Cardiac muscle cell (in vitro differentiated cells and primary cell): Measurements from ENCODE around the gene SVOP. TPM values are rescaled to one million over a fixed set of nuclear protein-coding genes. Genes with fewer than 3 reads are reported as not detected.
"Not testable (repeated sequence)": the region's sequence is repeated elsewhere in the genome, so short reads cannot be mapped to it uniquely, and the experiment has no call there.

Source experiments
- DNase-seq, 2 donors: peaks; one replicate each; pipeline versions ENCODE4 v3.0.0 to v3.0.0-alpha.2; 2010 to 2017; ENCODE audit warnings: low read depth in 1 of 2, low spot score in 1 of 2
- H3K27ac ChIP-seq: fragments of 200-600 bp; sonication (generic); 2 replicates; pipeline ENCODE4 v1.5.1; 2016
- H3K27me3 ChIP-seq: fragments of 200-600 bp; sonication (generic); 2 replicates; pipeline ENCODE4 v1.6.0; 2016; ENCODE audit warnings: control low read depth
- H3K36me3 ChIP-seq: fragments of 200-600 bp; sonication (generic); 2 replicates; pipeline ENCODE4 v1.5.1; 2016; ENCODE audit warnings: control low read depth
- H3K4me1 ChIP-seq: fragments of 200-600 bp; sonication (generic); 2 replicates; pipeline ENCODE4 v1.8.1; 2017; ENCODE audit warnings: low read depth, mild to moderate bottlenecking, mixed run types
- H3K4me3 ChIP-seq: fragments of 200-600 bp; sonication (generic); 2 replicates; pipeline ENCODE4 v1.5.1; 2016; ENCODE audit warnings: mild to moderate bottlenecking
- H3K9me3 ChIP-seq: fragments of 200-600 bp; sonication (generic); 2 replicates; pipeline ENCODE4 v1.5.1; 2017; ENCODE audit warnings: low read depth, mild to moderate bottlenecking, control low read depth
- CTCF ChIP-seq: IDR thresholded peaks from 2 replicates; pipeline ENCODE4 v1.5.1; 2012; ENCODE audit warnings: low read depth, mild to moderate bottlenecking, low read length
- polyA plus RNA-seq: library from polyadenylated mRNA; unstranded; fragments of >200 nt; fragmentation: Nextera tagmentation; extraction: Ambion mirVana; gene quantifications from 2 replicates; pipeline ENCODE4 v1.2.1, GENCODE V29; 2016
- total RNA-seq: library from RNA; depleted of rRNA; stranded (reverse); fragments of >200 nt; gene quantifications from 2 replicates; pipeline ENCODE4 v1.2.3, GENCODE V29; 2016

SVOP gene
- total and polyA plus RNA-seq, 2 experiments from 2014 or later, result not detected

GRCh38 chr12:108860443-108860842 is 160.4 kb downstream of the SVOP start:
- H3K4me3 ChIP-seq, result no peak overlapping the region
- H3K27me3 ChIP-seq, result no peaks in the 10 kb centered on the region
- TF ChIP-seq CTCF, result no peak
- no peaks in the 10 kb centered on the region for H3K36me3 ChIP-seq
- no peaks in the 10 kb centered on the region for H3K9me3 ChIP-seq
- DNase-seq, result no peak
- H3K4me1 ChIP-seq, result peaks cover 8% of the 10 kb centered on the region
- no peak overlapping the region for H3K27ac ChIP-seq

GRCh38 chr12:108859923-108860291 is 161.0 kb downstream of the SVOP start:
- Histone ChIP-seq H3K27me3 (no peaks in the 10 kb centered on the region), H3K27ac (no peak overlapping the region), H3K9me3 (no peaks in the 10 kb centered on the region), H3K36me3 (no peaks in the 10 kb centered on the region), H3K4me3 (no peak overlapping the region), H3K4me1 (peaks cover 8% of the 10 kb centered on the region)
- no peak for DNase-seq
- no peak for TF ChIP-seq CTCF

- H3K36me3 ChIP-seq, H3K27ac ChIP-seq, DNase-seq, H3K9me3 ChIP-seq, H3K27me3 ChIP-seq, H3K4me3 ChIP-seq: not testable (repeated sequence)
- H3K4me1 ChIP-seq, result peaks cover 13% of the 10 kb centered on the region
Observed at GRCh38 chr12:108859141-108859922, 161.5 kb downstream of the SVOP start.

- Histone ChIP-seq H3K36me3 (no peaks in the 10 kb centered on the region), H3K4me3 (peak overlapping the region; percentile 58), H3K27me3 (no peaks in the 10 kb centered on the region), H3K9me3 (no peaks in the 10 kb centered on the region), H3K4me1 (peaks cover 15% of the 10 kb centered on the region), H3K27ac (no peak overlapping the region)
- peak in 1 of 2 donors; percentile 63 for DNase-seq
- no peak for TF ChIP-seq CTCF
Observed at GRCh38 chr12:108858311-108859074, 162.4 kb downstream of the SVOP start.

Other genes starting within 250 kb of the SVOP start
- gene SSH1, start 163.5 kb downstream of the SVOP start, total RNA-seq, result 15.9 and 26.1 TPM in 2 replicates
- 17.7 and 19.1 TPM in 2 replicates for gene SSH1, start 163.5 kb downstream of the SVOP start, polyA plus RNA-seq
- gene DAO, start 141.0 kb downstream of the SVOP start, total RNA-seq, result not detected in 2 replicates
- gene DAO, start 141.0 kb downstream of the SVOP start, polyA plus RNA-seq, result 0.72 TPM in 1 of 2 replicates, not detected in the other
- 18.9 and 25.9 TPM in 2 replicates for gene USP30, start 31.5 kb upstream of the SVOP start, total RNA-seq
- 21.0 and 28.7 TPM in 2 replicates for gene USP30, start 31.5 kb upstream of the SVOP start, polyA plus RNA-seq
- gene ALKBH2, start 72.4 kb upstream of the SVOP start, total RNA-seq, result 21.9 and 46.6 TPM in 2 replicates
- 32.7 and 47.6 TPM in 2 replicates for gene ALKBH2, start 72.4 kb upstream of the SVOP start, polyA plus RNA-seq
- gene UNG, start 76.5 kb upstream of the SVOP start, total RNA-seq, result 133 and 159 TPM in 2 replicates
- gene UNG, start 76.5 kb upstream of the SVOP start, polyA plus RNA-seq, result 78.5 and 85.7 TPM in 2 replicates
- 52.3 and 78.0 TPM in 2 replicates for gene ACACB, start 95.5 kb upstream of the SVOP start, total RNA-seq
- 27.8 and 28.9 TPM in 2 replicates for gene ACACB, start 95.5 kb upstream of the SVOP start, polyA plus RNA-seq